ENCODE results near the gene PPP1R14B.
A peak's percentile ranks its signal among the peaks of the same experiment; 100 is the strongest.

PPP1R14B gene

DNA sequence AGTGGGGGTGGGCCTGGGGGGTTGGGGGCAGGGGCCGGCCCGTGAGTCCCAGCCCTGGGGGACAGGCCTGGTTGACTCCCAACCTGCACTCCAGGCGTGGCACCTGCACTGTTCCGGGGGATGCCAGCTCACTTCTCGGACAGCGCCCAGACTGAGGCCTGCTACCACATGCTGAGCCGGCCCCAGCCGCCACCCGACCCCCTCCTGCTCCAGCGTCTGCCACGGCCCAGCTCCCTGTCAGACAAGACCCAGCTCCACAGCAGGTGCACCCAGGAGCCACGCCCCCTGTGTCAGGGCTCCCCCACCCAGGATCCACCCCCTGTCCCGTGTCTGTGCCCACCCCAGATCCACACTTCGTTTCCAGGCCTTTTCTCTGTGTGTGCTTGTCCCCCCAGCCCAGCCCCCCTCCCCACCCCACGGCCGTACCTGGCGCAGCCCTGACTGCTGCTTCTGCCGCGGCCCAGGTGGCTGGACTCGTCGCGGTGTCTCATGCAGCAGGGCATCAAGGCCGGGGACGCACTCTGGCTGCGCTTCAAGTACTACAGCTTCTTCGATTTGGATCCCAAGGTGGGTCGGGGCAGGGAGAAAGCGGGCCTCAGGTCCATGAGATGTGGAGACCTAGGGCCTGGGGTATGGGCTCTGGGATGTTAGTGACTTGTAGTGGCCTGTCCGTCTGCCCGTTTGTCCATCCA lies 35.4 kb downstream of the PPP1R14B start:
- no peak for TF ChIP-seq JUND (IDR thresholded peaks at IDR 0.05; ENCODE audit: low read depth)
- in situ Hi-C loops (cut with HindIII; ENCODE audit: low pct_unique_long_range_greater_than_20kb, low sequenced_read_pairs) = no loop called here
- DNase-seq (ENCODE audit: low read depth in 1 of 2, low spot score in 1 of 2) = no peak

DNA sequence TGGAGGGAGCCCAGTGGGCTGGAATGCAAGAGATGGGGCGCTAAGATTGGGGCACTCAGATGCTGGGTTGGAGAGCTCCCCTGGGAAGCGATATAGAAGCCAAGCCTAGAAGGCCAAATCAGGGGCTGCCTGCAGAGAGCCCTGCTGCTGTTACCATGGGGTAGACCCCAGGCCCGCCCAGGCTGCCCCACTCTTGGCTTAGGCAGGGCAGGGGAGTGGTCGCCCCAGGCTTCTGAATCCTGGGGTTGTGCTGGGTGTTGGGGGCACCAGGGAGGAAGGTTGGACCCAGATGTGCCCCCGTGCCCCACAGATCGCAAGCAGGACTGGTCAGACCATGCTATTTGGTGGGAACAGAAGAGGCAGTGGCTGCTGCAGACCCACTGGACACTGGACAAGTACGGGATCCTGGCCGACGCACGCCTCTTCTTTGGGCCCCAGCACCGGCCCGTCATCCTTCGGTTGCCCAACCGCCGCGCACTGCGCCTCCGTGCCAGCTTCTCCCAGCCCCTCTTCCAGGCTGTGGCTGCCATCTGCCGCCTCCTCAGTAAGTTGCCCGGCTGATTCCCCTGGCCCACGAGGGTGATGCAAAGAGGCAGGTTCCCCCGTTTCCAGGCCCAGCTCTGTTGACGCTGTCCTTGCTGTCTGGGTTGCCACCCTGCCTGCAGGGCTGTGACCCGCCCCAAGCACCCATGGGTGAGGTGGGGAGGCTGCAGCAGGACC lies 36.3 kb downstream of the PPP1R14B start:
- in situ Hi-C loops (cut with HindIII; ENCODE audit: low pct_unique_long_range_greater_than_20kb, low sequenced_read_pairs) = no loop called here
- DNase-seq (ENCODE audit: low read depth in 1 of 2, low spot score in 1 of 2) = no peak
- no peak for TF ChIP-seq JUND (IDR thresholded peaks at IDR 0.05; ENCODE audit: low read depth)

DNA sequence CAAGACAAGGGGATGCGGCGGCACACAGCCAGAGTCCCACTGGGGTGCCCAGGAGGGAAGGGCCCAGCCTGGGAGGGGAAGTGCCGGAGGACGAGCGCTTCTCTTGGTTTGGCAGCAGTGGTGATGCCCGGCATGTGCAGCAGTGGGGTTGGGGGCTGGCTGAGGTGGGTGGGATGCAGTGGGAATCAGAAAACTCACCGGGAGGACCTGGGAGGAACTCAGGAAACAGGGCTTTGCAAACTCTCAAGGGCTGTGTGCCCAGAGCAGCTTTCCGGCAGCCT lies 37.2 kb downstream of the PPP1R14B start:
- no peak for DNase-seq (ENCODE audit: low read depth in 1 of 2, low spot score in 1 of 2)
- in situ Hi-C loops (cut with HindIII; ENCODE audit: low pct_unique_long_range_greater_than_20kb, low sequenced_read_pairs) = no loop called here
- no peak for TF ChIP-seq JUND (IDR thresholded peaks at IDR 0.05; ENCODE audit: low read depth)

DNA sequence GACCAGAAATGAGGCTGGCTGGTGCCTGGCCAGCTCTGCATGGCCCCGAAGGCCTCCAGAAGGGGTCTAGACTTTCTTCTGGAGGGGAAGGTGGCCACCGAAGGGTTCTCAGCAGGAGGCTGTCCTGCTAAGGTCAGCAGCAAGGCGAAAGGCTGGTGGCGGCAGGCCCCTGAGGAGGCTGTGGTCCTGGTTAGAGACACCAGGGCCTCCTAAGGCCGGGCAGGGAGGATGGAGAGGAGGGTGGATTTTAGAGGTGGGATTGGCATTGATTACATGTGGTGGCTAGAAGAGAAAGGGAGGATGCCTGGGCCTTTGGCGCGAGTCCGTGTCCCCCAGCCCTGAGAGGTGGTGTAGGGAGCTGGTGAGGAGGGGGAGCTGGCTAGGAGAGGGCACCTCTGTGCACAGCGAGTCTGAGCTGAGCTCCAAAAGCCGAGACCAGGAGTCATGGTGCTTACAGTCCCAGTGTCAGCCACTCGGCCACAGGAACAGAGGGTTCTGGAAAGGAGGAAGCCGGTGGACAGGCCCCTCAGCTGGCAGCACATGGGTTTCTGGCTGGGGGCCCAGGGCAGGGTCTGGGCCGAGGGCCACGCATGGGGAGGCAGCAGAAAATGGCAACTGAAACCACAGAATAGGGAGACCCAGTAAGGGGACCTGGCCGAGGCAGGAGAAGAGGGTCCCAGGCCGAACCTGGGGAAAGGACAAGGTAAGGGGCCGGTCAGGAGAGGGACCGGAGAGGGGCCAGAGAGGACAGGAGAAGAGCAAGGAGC lies 37.8 kb downstream of the PPP1R14B start:
- no peak for TF ChIP-seq JUND (IDR thresholded peaks at IDR 0.05; ENCODE audit: low read depth)
- DNase-seq (ENCODE audit: low read depth in 1 of 2, low spot score in 1 of 2) = no peak
- in situ Hi-C loops (cut with HindIII; ENCODE audit: low pct_unique_long_range_greater_than_20kb, low sequenced_read_pairs) = no loop called here

DNA sequence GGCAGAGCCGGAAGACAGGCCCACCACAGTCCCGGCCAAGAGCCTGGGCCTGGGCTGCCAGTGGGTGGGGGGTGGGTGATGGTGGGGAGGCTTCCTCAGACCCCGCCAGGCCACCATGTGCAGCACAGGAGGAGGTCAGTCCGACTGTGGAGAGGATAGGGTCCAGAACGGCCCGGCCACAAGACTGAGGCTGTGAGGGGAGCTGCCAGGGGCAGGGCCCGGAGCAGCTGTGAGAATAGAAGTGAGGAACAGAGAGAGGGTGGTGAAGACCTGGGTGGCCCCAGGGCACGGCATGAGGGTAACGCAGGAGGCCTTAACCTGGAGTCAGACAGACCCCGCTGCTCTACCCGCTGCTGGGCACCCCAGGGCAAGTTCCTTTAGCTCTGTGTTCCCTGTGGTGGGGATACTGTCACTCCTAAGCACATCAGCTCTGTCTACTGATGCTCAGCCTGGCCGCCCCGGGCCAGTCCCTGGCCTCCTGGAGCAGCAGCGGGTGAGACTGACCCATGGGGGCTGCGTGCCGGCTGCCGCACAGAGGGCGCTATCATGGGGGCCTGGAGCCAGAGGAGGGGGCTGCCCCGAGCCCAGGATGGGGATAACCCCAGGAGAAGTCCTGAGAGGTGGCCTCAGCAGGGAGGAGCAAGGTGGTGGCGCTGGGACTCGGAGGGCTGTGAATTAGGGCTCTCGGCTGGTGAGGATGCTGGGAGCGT lies 38.5 kb downstream of the PPP1R14B start:
- no peak for TF ChIP-seq JUND (IDR thresholded peaks at IDR 0.05; ENCODE audit: low read depth)

DNA sequence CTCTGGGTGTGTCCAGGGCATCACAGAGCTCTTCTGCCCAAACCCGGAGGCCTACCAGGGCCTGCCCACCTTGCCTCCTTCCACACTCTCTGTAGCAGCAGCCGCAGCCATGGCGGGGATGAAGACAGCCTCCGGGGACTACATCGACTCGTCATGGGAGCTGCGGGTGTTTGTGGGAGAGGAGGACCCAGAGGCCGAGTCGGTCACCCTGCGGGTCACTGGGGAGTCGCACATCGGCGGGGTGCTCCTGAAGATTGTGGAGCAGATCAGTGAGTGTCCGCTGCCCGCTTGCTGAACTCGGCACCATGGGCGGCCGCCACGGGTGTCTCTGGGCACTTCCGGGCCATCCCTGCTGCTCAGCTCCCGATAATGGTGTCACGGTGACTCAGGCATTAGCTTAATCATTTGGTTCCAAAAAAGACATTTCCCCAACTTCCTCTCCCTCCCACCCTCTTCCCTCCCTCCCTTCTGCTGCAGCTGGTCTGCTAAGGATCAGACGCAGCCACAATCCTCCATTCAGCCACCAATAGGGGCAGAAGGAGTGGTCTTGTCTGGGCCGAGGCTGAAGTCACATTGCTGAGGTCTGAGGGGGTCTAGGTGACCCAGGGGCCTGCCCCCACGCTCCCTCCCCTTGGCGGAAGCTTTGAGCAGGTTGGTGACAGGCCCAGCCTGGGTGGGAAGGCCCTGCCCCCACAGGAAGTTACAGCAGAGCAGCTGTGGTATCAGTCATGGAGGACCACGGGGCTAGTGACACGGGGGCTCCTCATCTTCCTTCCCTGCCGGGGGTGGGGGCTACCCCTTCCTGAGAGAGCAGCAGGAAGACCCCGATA lies 39.3 kb downstream of the PPP1R14B start:
- no peak for TF ChIP-seq JUND (IDR thresholded peaks at IDR 0.05; ENCODE audit: low read depth)
- DNase-seq (ENCODE audit: low read depth in 1 of 2, low spot score in 1 of 2) = no peak
- in situ Hi-C loops (cut with HindIII; ENCODE audit: low pct_unique_long_range_greater_than_20kb, low sequenced_read_pairs) = no loop called here

More for the DNA sequence above, 38.5 kb downstream of the PPP1R14B start:
- in situ Hi-C loops (cut with HindIII; ENCODE audit: low pct_unique_long_range_greater_than_20kb, low sequenced_read_pairs) = no loop called here
- DNase-seq (ENCODE audit: low read depth in 1 of 2, low spot score in 1 of 2) = no peak

DNA sequence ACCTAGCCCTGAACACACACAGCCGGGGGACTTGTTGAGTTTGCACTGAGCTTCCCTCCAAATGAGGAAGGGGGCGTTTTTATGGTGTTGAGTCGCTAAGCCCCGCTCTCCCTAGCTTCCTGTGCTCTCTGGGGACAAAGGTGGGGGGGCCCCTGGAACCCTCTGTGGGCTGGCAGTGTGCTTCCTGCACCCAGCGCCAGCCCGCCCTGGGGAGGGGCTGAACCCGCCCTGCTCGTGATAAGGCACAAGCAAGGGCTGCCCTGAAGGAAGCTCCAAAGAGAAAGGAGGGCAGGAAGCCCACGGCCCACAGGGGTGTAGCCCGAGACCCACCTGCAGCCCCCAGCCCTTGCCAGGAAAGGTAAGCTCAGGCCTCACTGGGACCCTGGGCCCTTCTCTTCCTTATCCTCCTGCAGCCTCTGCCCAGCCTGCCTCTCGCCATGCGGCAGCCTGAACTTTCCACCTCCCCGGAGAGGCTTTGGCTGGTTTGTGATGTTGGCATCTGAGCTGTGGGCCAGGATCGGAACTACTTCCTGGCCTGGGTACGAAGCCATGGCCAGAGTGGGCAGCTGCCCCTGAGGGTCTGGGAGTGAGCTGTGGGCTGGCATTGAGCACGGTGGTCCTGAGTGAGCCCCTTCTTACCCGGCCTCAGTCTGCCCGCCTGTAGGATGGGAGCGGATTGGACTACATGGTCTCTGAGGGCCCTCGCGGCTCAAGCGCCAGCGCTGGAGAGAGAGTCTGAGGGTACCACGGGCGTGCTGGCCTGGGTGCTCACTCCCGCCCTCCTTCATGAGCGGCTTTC lies 40.1 kb downstream of the PPP1R14B start, which contains the start of gene FERMT3:
Gene FERMT3 (plus strand): TSS at position 265 of the 799 bp plus-strand sequence. CDS start 644 bp downstream, outside the sequence.
- DNase-seq (ENCODE audit: low read depth in 1 of 2, low spot score in 1 of 2) = no peak
- TF ChIP-seq JUND (IDR thresholded peaks at IDR 0.05; ENCODE audit: low read depth) = no peak

DNA sequence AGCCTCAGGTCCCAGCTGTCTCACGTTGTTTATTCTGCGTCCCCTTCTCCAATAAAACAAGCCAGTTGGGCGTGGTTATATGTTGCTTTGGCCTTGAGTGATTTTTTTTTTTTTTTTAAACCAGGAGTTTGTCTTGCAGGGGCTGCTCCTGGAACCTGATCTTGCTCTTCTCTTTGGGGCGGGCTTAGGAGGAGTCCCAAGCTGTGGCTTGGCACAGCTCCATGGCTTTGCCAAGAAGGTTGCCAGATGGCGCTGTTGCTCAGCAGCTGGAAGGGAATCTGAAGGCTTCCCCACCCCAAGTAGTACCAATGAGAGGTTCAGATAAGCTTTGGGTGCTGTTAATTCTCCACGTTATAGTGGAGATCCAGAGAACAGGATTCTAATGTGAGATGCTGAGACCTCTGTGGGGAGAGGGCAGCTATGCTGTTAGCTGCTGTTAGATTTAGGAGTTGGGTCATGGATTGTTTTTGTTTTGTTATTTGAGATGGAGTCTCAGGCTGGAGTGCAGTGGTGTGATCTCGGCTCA lies 42.2 kb downstream of the PPP1R14B start:
- no peak for TF ChIP-seq JUND (IDR thresholded peaks at IDR 0.05; ENCODE audit: low read depth)
- peak; percentile 87 to 93 for DNase-seq (ENCODE audit: low read depth in 1 of 2, low spot score in 1 of 2)
- in situ Hi-C loops (cut with HindIII; ENCODE audit: low pct_unique_long_range_greater_than_20kb, low sequenced_read_pairs) = no loop called here

More for the DNA sequence above, 40.1 kb downstream of the PPP1R14B start, which contains the start of gene FERMT3:
- in situ Hi-C loops (cut with HindIII; ENCODE audit: low pct_unique_long_range_greater_than_20kb, low sequenced_read_pairs) = no loop called here

DNA sequence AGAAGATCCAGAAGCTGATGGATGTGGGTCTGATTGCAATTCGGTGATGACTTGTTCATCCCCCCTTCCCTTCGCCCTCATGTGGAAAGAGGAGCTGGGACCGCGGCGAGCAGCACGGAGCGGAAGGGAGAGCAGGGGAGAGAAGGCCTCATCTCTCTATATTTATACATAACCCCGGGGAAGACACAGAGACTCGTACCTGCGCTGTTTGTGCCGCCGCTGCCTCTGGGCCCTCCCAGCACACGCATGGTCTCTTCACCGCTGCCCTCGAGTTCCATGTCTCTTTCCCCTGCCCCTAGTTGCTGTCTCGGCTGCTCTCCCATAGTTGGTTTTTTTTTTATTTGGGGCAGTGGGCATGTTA lies 42.7 kb downstream of the PPP1R14B start:
- in situ Hi-C loops (cut with HindIII; ENCODE audit: low pct_unique_long_range_greater_than_20kb, low sequenced_read_pairs) = no loop called here
- TF ChIP-seq JUND (IDR thresholded peaks at IDR 0.05; ENCODE audit: low read depth) = no peak
- no peak for DNase-seq (ENCODE audit: low read depth in 1 of 2, low spot score in 1 of 2)

DNA sequence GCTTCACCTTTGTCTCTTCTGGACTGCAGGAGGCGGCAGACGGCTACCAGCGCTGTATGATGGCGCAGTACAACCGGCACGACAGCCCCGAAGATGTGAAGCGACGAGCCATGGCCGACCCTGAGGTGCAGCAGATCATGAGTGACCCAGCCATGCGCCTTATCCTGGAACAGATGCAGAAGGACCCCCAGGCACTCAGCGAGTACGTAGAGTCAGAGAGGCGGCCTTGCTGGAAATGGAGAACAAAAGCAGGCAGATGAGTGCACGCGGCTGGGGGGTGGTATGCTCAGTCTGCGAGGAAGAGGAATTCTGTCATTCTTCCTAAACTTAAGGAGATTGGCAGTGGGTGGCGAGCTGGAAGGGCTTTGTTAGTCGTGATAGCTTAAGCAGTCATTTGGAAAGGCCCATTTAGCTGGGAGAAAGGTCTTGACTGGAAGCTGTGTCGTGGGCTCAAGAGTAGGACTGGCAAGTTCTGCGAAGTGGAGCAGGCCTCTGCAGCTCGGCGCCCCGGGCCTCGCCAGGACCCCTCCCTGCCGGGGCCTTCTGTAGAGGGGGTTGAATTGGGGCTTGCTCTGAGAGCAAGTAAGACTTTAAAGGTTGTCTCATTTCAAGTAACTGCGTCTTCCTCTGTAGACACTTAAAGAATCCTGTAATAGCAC lies 43.2 kb downstream of the PPP1R14B start:
- no peak for DNase-seq (ENCODE audit: low read depth in 1 of 2, low spot score in 1 of 2)
- in situ Hi-C loops (cut with HindIII; ENCODE audit: low pct_unique_long_range_greater_than_20kb, low sequenced_read_pairs) = no loop called here

More for the DNA sequence above, 43.2 kb downstream of the PPP1R14B start:
- no peak for TF ChIP-seq JUND (IDR thresholded peaks at IDR 0.05; ENCODE audit: low read depth)
